ENCODE results near the gene UBE2Z. TPM values are rescaled to one million over a fixed set of nuclear protein-coding genes. Genes with fewer than 3 reads are reported as not detected.

UBE2Z gene
- total and polyA plus RNA-seq, 2 of the 13 experiments (the other 11 are each of a cell fraction or from before 2014, with no cell fraction given) = 63.2 to 122 TPM

- TF ChIP-seq ZNF597 (CRISPR knock-in tag; IDR thresholded peaks at IDR 0.05) (no peak), ZSCAN12 (CRISPR knock-in tag; IDR thresholded peaks at IDR 0.05) (no peak), ERF (CRISPR knock-in tag; IDR thresholded peaks at IDR 0.05) (peak; percentile 60; the same call in 1 of the 2 replicates), ADNP (CRISPR knock-in tag; IDR thresholded peaks at IDR 0.05) (no peak), ISL2 (CRISPR knock-in tag; IDR thresholded peaks at IDR 0.05) (no peak), KDM4B (CRISPR knock-in tag; IDR thresholded peaks at IDR 0.05) (no peak), ZNF547 (CRISPR knock-in tag; IDR thresholded peaks at IDR 0.05) (peak; percentile 30; the same call in 1 of the 2 replicates), ZNF589 (CRISPR knock-in tag; conservative IDR thresholded peaks at IDR 0.05) (no peak), ZNF432 (CRISPR knock-in tag; IDR thresholded peaks at IDR 0.05; ENCODE audit: borderline replicate concordance) (no peak), NR2F2 (IDR thresholded peaks at IDR 0.05; ENCODE audit: borderline replicate concordance, low read depth) (no peak), GATAD1 (CRISPR knock-in tag; IDR thresholded peaks at IDR 0.05) (no peak), DDIT3 (CRISPR knock-in tag; IDR thresholded peaks at IDR 0.05) (no peak), ZFY (CRISPR knock-in tag; IDR thresholded peaks at IDR 0.05) (no peak), CSRNP2 (CRISPR knock-in tag; conservative IDR thresholded peaks at IDR 0.05; ENCODE audit: low read depth) (no peak), ZNF331 (CRISPR knock-in tag; IDR thresholded peaks at IDR 0.05) (no peak), CBX1 (IDR thresholded peaks at IDR 0.05; ENCODE audit: low read depth) (no peak), FOXK2 (IDR thresholded peaks at IDR 0.05) (no peak), RAD51 (IDR thresholded peaks at IDR 0.05; ENCODE audit: borderline replicate concordance) (no peak), ZNF569 (CRISPR knock-in tag; IDR thresholded peaks at IDR 0.05; ENCODE audit: borderline replicate concordance) (no peak), RELA (CRISPR knock-in tag; IDR thresholded peaks at IDR 0.05) (no peak), ZNF510 (CRISPR knock-in tag; IDR thresholded peaks at IDR 0.05; ENCODE audit: low read depth) (no peak), ZNF572 (CRISPR knock-in tag; IDR thresholded peaks at IDR 0.05) (no peak), EZH2 (conservative IDR thresholded peaks at IDR 0.05; ENCODE audit: low read depth, low read length) (no peak), ZIK1 (CRISPR knock-in tag; IDR thresholded peaks at IDR 0.05; ENCODE audit: borderline replicate concordance, low read depth) (no peak), ZNF781 (CRISPR knock-in tag; IDR thresholded peaks at IDR 0.05; ENCODE audit: borderline replicate concordance, not compliant biosample characterization) (peak; percentile 39), BRF2 (CRISPR knock-in tag; IDR thresholded peaks at IDR 0.05) (no peak)
Observed at GRCh38 chr17:48878920-48879898, 29.0 kb upstream of the UBE2Z start (continued).

Measured in HepG2 (cell line).